ENCODE measurements around the gene ICA1L.
"Not testable (repeated sequence)": the region's sequence is repeated elsewhere in the genome, so short reads cannot be mapped to it uniquely, and the experiment has no call there.

The ICA1L gene

GRCh38 chr2:202871300-202872141 is at the start of gene ICA1L:
TSS of gene ICA1L (minus strand) at chr2:202871766. CDS start at chr2:202829009, 42,757 bp downstream.
- peak; percentile 84 for DNase-seq (ENCODE audit: low spot score)

- DNase-seq (ENCODE audit: low spot score): no peak
Measured at GRCh38 chr2:202918860-202919259, 47.3 kb upstream of the ICA1L start.

GRCh38 chr2:202912342-202913201 is 41.0 kb upstream of the ICA1L start:
- DNase-seq (ENCODE audit: low spot score): not testable (repeated sequence)

- DNase-seq (ENCODE audit: low spot score): peak; percentile 90
Measured at GRCh38 chr2:202911512-202912341, 40.2 kb upstream of the ICA1L start, which contains the start of the genes CARF and WDR12. TSS of gene CARF (plus strand) at chr2:202912275. CDS start at chr2:202941903, 29,628 bp downstream. TSS of gene WDR12 (minus strand) at chr2:202911673. CDS start at chr2:202911476, 197 bp downstream.

- no peak for DNase-seq (ENCODE audit: low spot score)
Measured at GRCh38 chr2:202911203-202911511, 39.6 kb upstream of the ICA1L start.

DNA sequence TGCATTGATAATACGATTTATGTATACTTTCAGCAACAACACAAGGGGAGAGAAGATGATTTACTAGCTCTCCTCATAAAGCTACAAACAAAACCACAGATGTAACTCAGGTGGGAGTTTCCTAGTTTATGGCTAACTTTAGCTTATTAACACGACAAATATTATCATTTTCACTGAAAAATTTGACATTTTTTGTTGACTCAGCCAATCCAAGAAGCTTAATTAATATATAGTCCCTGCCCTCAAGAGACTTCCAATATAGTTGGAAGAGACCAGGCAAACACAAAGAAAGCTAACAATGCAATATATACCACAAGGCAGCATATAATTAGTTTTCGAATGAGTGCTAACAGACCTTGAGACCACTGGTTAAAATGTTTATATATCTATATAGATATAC is 39.1 kb upstream of the ICA1L start:
- DNase-seq (ENCODE audit: low spot score): no peak

GRCh38 chr2:202910250-202910649 is 38.7 kb upstream of the ICA1L start:
- not testable (repeated sequence) for DNase-seq (ENCODE audit: low spot score)

- DNase-seq (ENCODE audit: low spot score): no peak
Measured at GRCh38 chr2:202909394-202910192, 38.0 kb upstream of the ICA1L start.

GRCh38 chr2:202908186-202908585 is 36.6 kb upstream of the ICA1L start:
- no peak for DNase-seq (ENCODE audit: low spot score)

DNA sequence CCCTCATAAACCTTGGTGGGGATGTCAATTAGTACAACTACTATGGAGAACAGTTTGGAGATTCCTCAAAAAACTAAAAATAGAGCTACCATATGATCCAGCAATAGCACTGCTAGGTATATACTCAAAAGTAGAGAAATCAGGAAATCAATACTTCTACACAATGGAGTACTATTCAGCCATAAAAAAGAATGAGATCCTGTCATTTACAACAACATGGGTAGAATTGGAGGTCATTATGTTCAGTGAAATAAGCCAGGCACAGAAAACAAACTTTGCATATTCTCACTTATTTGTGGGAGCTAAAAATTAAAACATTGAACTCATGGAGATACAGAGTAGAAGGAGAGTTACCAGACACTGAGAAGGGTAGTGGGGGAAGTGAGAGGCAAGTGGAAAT is 33.9 kb upstream of the ICA1L start:
- not testable (repeated sequence) for DNase-seq (ENCODE audit: low spot score)

- no peak for DNase-seq (ENCODE audit: low spot score)
Measured at GRCh38 chr2:202885190-202885589, 13.6 kb upstream of the ICA1L start.

DNA sequence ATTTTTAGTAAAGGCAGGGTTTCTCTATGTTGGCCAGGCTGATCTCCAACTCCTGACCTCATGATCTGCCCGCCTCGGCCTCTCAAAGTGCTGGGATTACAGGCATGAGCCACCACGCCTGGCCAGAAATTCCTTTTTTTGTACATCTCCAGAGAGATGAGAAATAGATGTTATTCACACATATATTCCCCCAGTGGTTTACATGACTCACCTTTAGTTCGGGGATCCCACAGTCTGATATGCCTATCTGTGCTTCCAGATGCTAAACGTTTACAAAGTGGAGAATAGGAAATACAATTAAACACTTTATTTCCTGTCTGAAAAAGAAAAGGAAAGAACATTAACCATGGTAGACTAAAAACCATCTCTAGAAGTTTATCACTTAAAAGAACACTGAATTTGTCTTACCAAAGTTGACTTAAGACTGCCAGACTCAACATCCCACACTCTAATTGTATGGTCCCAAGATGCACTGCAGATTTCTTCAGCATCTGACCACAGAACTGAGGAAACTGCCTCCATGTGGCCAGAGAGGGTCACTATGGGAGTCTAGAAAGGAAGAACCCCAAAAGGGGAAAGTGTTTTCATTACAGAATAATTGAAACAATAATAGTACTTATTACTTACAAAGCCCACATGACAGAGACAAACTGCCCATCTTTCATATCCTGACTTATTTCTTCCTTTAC is 12.6 kb upstream of the ICA1L start:
- no peak for DNase-seq (ENCODE audit: low spot score)

DNA sequence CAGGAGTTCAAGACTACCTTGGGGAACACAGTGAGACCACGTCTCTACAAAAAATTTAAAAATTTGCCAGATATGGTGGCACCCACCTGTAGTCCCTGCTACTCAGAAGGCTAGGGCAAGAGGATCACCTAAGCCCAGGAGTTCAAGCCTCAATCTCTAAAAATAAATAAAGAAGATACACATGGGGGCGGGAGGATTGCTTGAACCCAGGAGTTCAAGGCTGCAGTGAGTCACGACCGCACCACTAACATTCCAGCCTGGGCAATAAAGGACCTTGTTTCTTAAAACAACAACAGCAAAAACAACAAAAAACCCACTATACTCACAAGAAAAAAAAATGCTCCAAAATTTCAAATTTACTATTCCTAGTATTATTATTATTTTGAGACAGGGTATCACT is 10.0 kb upstream of the ICA1L start:
- DNase-seq (ENCODE audit: low spot score): no peak

- no peak for DNase-seq (ENCODE audit: low spot score)
Measured at GRCh38 chr2:202877699-202878098, 6.1 kb upstream of the ICA1L start.

DNA sequence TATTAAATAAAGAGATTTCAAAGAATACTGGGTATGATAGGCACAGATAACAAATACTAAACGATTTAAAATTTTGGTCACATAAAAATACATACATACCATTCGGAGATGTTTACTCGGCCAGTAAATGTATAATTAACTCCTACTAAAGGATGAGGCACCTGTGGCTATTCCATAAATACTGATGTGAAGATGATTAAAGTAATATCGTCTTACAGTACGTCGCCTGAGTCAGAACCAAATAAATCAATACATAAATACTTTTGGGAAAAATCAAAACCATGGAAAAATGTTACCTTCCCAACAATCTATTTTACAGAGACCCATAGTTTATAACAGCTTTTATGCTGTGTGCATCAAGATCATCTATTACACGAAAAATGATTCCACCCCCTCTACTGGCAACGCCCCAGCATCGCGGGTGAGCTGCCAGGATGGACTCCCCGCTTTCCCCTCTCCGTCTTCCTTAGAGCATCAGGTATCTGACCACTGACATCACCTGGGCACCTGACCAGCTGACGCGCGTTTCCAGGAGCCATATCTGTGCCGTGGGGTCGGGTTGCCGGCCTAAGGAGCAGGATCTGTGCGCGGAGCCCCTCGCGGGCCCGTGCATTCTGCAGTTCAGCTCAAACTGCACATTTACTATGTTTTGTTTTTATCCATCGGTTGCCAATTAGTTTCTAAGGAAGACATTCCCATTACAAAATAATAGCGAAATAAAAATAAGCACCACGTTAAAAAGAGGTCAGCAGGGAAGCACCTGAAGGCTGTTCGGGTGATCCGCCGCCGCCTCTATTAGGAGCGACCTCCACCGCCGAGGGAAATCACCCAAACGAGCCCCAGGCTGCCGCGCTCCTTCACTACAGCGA is 901 bp downstream of the ICA1L start:
- peak; percentile 76 for DNase-seq (ENCODE audit: low spot score)

DNA sequence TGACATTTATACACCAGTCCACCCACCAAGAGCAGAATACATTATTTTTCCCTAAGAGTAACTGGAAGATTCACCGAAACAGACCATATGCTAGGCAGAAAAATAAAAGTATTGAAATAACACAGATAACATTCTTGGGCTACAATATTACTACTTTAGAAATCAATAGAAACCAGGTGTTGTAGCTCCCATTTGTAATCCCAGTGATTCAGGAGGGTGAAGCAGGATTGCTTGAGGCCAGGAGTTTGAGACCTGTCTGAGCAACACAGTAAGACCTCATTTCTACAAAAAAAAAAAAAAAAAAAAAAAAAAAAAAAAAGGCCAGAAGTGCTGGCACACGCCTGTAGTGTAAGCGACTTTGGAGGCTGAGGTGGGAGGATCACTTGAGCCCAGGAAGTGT is 9.6 kb downstream of the ICA1L start:
- no peak for DNase-seq (ENCODE audit: low spot score)

GRCh38 chr2:202858601-202859000 is 13.0 kb downstream of the ICA1L start:
- DNase-seq (ENCODE audit: low spot score): no peak

DNA sequence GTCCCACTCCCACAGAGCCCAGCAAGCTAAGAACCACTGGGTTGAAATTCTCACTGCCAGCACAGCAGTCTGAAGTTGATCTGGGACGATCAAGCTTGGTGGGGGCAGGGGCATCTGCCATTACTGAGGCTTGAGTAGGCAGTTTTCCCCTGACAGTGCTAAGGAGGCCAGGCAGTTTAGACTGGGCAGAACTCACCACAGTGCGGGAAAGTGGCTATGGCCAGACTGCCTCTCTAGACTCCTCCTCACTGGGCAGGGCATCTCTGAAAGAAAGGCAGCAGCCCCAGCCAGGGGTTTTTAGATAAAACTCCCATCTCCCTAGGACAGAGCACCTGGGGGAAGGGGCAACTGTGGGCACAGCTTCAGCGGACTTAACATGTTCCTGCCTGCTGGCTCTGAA is 22.2 kb downstream of the ICA1L start:
- DNase-seq (ENCODE audit: low spot score): not testable (repeated sequence)

DNA sequence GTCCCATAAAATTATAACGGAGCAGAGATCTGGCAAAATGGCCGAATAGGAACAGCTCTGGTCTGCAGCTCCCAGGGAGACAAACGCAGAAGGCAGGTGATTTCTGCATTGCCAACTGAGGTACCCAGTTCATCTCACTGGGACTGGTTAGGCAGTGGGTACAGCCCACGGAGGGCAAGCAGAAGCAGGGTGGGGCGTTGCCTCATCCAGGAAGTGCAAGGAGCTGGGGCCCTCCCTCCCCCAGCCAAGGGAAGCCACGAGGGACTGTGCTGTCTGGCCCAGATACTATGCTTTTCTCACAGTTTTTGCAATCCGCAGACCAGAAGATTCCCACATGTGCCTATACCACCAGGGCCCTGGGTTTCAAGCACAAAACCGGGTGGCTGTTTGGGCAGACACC is 22.8 kb downstream of the ICA1L start:
- DNase-seq (ENCODE audit: low spot score): no peak

All from D341Med (cell line).